ENCODE data around the gene RABAC1.

Gene RABAC1

GRCh38 chr19:41932259-41932719 is 26.8 kb downstream of the RABAC1 start:
- DNase-seq, result peak in 1 of 10 donors; percentile 41
- intact Hi-C loops (cut with DNase I), result no loop called here

GRCh38 chr19:41930926-41931592 is 28.1 kb downstream of the RABAC1 start:
- intact Hi-C loops (cut with DNase I), result no loop called here
- peak in 1 of 10 donors; percentile 9 for DNase-seq

- intact Hi-C loops (cut with DNase I), result no loop called here
Measured at GRCh38 chr19:41930322-41930722, 28.8 kb downstream of the RABAC1 start.

GRCh38 chr19:41929536-41930071 is 29.5 kb downstream of the RABAC1 start:
- intact Hi-C loops (cut with DNase I), result no loop called here
- peak in 1 of 10 donors; percentile 10 for DNase-seq

More at GRCh38 chr19:41930322-41930722, 28.8 kb downstream of the RABAC1 start:
- DNase-seq, result peak in 1 of 10 donors; percentile 5

- DNase-seq, result peak in 1 of 10 donors; percentile 60
Measured at GRCh38 chr19:41928754-41929535, 30.2 kb downstream of the RABAC1 start.

GRCh38 chr19:41928221-41928683 is 30.9 kb downstream of the RABAC1 start, which contains the start of gene ERFL:
TSS of gene ERFL (minus strand) at chr19:41928449. CDS start at chr19:41912919, 15,530 bp downstream.
- DNase-seq, result peak in 1 of 10 donors; percentile 44
- intact Hi-C loops (cut with DNase I), result no loop called here

More at GRCh38 chr19:41928754-41929535, 30.2 kb downstream of the RABAC1 start:
- intact Hi-C loops (cut with DNase I), result no loop called here

- DNase-seq, result peak in 1 of 10 donors; percentile 30
- intact Hi-C loops (cut with DNase I), result no loop called here
Measured at GRCh38 chr19:41927497-41928192, 31.5 kb downstream of the RABAC1 start.

- intact Hi-C loops (cut with DNase I), result no loop called here
- no peak for DNase-seq
Measured at GRCh38 chr19:41926763-41927496, 32.2 kb downstream of the RABAC1 start.

GRCh38 chr19:41926028-41926762 is 32.9 kb downstream of the RABAC1 start:
- intact Hi-C loops (cut with DNase I), result no loop called here
- peak in 1 of 10 donors; percentile 22 for DNase-seq

- DNase-seq, result peak in 1 of 10 donors; percentile 3
- intact Hi-C loops (cut with DNase I), result no loop called here
Measured at GRCh38 chr19:41925208-41926003, 33.7 kb downstream of the RABAC1 start.

- intact Hi-C loops (cut with DNase I), result no loop called here
- DNase-seq, result peak in 1 of 10 donors; percentile 2
Measured at GRCh38 chr19:41924151-41925145, 34.7 kb downstream of the RABAC1 start.

GRCh38 chr19:41923045-41923788 is 35.9 kb downstream of the RABAC1 start:
- DNase-seq, result no peak
- intact Hi-C loops (cut with DNase I), result no loop called here

- intact Hi-C loops (cut with DNase I), result no loop called here
- no peak for DNase-seq
Measured at GRCh38 chr19:41922585-41922984, 36.5 kb downstream of the RABAC1 start.

GRCh38 chr19:41921577-41922576 is 37.2 kb downstream of the RABAC1 start:
- no peak for DNase-seq
- intact Hi-C loops (cut with DNase I), result no loop called here

Data from posterior cingulate gyrus (tissue), 11 donors.